Osteocyte (in vitro differentiated cells): ENCODE measurements around the gene FSCN2. TPM values are rescaled to one million over a fixed set of nuclear protein-coding genes. Genes with fewer than 3 reads are reported as not detected.

Experiments
- DNase-seq: peaks from one replicate; pipeline ENCODE4 v3.0.0; 2021; ENCODE audit warnings: mixed read lengths; ENCODE audit not compliant: unreplicated experiment; ENCODE audit errors: extremely low spot score
- H3K27ac Mint-ChIP-seq: one replicate; pipeline ENCODE4 v1.8.0; 2021; ENCODE audit warnings: mild to moderate bottlenecking, mixed read lengths; ENCODE audit not compliant: unreplicated experiment
- H3K27me3 Mint-ChIP-seq: one replicate; pipeline ENCODE4 v1.8.0; 2021; ENCODE audit warnings: mixed read lengths; ENCODE audit not compliant: unreplicated experiment
- H3K36me3 Mint-ChIP-seq: one replicate; pipeline ENCODE4 v1.8.0; 2021; ENCODE audit warnings: mixed read lengths; ENCODE audit not compliant: unreplicated experiment
- H3K4me1 Mint-ChIP-seq: one replicate; pipeline ENCODE4 v1.8.0; 2021; ENCODE audit warnings: mixed read lengths; ENCODE audit not compliant: unreplicated experiment
- H3K4me3 Mint-ChIP-seq: one replicate; pipeline ENCODE4 v1.8.0; 2021; ENCODE audit warnings: mild to moderate bottlenecking, moderate library complexity, mixed read lengths; ENCODE audit not compliant: unreplicated experiment
- H3K9me3 Mint-ChIP-seq: one replicate; pipeline ENCODE4 v1.8.0; 2021; ENCODE audit warnings: mixed read lengths; ENCODE audit not compliant: unreplicated experiment
- total RNA-seq: library from RNA; stranded (reverse); gene quantifications from 2 replicates; pipeline ENCODE4 v1.2.1, GENCODE V29; 2021
- TF ChIP-seq, protein P1 (sequence below): fragments of 200-600 bp; sonication (generic); IDR thresholded peaks from 2 replicates; pipeline ENCODE4 v1.5.0; 2021; ENCODE audit warnings: antibody characterized with exemption, mild to moderate bottlenecking, moderate library complexity

The FSCN2 gene
- total RNA-seq, 1 donor from 2014 or later, result 3.0 TPM

DNA sequence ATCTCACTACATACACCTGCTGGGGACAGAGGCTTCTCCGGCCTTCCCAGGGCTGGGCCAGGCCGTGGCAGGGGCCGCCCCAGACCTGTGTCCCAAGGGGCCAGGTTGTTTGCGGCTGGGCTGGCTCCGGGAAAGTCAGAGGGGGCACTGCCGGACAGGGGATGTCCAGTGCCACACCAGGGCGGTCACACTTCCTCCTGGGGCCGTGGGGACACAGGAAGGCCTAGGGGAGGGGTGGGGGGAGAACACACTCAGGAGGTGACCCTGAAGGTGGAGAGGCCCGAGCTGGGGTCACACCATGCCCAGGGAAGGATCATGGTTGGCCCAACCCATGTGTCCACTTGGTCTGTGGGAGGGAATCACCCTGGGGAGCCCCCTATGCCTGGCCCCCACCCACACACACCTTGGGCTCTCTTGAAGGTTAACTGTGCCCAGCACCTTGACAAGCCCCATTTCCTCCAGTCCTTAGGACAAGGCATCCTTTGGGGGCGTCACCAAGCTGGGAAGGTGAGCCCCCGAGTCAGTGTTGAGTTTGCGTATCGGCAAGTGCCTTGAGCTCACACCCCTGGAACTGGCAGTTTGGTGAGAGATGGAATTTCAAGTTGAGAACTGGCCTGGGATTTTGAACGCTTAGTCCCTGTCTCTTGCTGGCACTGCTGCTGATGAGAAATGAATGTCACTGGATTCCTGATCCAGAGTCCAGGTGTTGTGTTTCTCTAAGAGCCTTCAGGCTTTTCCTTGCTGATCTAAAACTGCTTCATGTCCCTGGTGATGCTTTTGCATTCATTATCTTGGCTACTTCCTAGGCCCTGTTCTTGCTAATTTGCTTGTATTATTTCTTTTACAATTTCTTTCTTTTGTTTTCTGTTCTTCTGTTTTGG lies 7.9 kb upstream of the FSCN2 start:
- Mint-ChIP-seq H3K4me3 (no peak overlapping the region), H3K27ac (no peak overlapping the region), H3K27me3 (no peaks in the 10 kb centered on the region), H3K36me3 (no peaks in the 10 kb centered on the region), H3K9me3 (no peaks in the 10 kb centered on the region), H3K4me1 (peaks cover 41% of the 10 kb centered on the region)
- TF ChIP-seq, protein P1, sequence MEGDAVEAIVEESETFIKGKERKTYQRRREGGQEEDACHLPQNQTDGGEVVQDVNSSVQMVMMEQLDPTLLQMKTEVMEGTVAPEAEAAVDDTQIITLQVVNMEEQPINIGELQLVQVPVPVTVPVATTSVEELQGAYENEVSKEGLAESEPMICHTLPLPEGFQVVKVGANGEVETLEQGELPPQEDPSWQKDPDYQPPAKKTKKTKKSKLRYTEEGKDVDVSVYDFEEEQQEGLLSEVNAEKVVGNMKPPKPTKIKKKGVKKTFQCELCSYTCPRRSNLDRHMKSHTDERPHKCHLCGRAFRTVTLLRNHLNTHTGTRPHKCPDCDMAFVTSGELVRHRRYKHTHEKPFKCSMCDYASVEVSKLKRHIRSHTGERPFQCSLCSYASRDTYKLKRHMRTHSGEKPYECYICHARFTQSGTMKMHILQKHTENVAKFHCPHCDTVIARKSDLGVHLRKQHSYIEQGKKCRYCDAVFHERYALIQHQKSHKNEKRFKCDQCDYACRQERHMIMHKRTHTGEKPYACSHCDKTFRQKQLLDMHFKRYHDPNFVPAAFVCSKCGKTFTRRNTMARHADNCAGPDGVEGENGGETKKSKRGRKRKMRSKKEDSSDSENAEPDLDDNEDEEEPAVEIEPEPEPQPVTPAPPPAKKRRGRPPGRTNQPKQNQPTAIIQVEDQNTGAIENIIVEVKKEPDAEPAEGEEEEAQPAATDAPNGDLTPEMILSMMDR, result no peak
- DNase-seq, result no peak

DNA sequence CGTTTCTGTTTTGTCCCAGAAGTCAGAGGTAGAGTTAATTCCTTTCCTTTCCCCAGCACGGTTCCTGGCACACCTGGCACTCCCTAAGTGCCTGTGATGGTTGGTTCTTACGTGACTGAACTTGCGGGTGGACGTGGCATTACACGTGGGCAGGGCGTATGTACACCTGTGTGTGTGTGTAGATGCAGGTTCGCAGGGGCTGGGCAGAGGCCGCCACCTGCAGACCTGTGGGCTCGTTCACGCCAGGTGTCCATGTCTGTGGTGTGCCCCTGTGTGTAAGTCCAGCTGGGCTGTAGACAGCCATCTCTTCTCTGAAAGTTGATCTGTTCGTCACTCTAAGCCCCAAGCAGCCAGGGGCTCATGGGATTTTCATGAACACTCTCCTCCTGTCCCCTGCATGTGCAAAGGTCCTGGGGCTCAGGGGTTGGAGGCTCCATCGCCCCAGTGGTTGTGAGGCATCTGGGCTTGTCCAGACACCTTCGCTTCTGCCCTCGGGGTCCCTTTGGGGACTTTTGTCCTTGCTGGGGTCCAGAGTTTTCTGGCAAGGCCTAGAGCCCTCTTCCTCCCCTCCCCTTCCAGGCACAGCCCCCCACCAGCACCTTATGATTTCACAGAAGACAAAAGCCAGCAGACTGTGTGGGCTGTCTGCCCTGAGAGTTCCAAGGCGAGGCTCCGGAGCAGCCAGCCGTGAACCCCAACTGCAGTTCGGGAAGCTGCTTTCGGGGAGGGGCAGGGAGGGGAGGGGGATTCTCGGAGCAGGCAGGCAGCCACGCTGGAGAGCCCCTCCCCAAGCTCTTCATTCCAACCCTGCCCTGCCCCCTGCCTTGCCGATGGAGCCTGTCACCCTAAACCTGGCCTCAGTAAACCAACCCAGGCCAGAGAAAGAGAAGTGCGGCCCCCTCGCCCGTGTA lies 5.4 kb upstream of the FSCN2 start:
- no peak overlapping the region for H3K27ac Mint-ChIP-seq
- H3K9me3 Mint-ChIP-seq, result no peaks in the 10 kb centered on the region
- H3K4me1 Mint-ChIP-seq, result peaks cover 22% of the 10 kb centered on the region
- DNase-seq, result no peak
- TF ChIP-seq, protein P1, result no peak
- H3K27me3 Mint-ChIP-seq, result no peaks in the 10 kb centered on the region
- no peaks in the 10 kb centered on the region for H3K36me3 Mint-ChIP-seq
- no peak overlapping the region for H3K4me3 Mint-ChIP-seq

DNA sequence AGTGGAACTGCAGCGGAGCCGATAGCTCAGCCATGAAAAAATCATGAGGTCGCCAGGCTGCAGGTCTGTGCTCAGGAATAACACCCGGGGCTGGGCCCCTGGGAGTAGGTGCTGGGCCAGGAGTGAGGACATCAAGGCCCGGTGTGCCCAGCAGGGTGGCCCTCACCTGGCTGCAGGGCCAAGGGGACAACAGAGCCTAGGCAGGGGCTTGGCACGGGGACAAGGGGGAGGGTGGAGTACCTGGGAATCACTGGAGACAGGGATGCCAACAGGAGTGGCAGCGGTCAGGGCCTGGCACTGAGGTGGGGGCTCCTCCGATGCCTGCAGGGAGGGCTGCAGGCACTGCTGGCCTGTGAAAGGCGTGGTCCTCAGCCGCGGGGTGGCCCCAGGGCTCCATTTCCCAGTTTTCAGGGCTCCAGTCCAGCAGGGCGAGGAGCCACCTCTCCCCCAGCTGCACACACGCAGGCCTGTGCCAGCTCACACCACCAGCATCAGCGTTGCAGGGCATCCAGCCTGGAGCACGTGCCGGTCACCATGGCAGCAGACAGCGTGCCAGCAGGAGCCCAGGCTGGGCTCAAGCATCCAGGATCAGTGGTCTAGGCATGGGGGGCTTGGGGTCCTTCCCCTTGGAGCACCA lies 4.7 kb upstream of the FSCN2 start:
- Mint-ChIP-seq H3K36me3 (no peaks in the 10 kb centered on the region), H3K4me3 (no peak overlapping the region), H3K27me3 (no peaks in the 10 kb centered on the region), H3K9me3 (no peaks in the 10 kb centered on the region), H3K27ac (no peak overlapping the region), H3K4me1 (peaks cover 15% of the 10 kb centered on the region)
- TF ChIP-seq, protein P1, result no peak
- DNase-seq, result no peak

DNA sequence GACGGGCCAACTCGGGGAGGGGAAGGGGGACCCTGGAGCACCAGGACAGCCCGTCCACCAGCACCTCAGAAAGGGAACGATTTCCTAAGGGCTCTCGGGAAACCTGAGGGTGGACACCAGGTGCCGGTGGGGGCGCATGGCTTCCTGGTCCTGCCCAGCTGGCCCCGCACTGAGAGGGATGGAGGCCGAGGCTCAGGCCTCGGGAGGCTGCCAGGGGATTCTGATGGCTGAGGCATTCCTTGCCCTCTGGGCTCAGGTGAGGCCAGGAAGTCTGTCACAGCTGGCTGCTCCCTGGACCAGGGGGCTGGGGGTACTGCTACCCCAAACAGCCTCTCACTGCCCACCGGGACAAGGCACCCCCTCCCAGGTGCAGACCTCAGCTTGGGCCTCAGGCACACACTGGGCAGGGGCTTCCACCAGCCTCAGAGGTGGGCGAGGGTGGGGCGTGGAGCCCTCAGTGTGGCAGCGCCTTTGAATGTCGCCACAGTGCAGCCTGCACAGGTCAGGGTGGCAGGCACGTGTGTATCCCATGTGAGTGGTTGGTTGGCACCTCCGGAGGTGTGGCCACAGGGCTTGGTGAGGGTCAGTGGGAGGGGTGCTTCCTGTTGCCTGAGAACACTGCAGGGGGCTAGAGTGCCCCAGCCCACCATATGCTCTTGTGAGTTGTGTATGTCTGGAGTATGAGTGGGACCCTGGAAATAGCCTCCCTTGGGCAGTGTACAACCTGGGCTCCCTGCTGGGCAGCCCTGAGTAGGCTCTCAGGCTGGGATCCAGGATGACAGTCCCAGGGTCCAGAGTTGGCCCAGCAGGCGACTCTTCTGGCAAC lies 3.9 kb upstream of the FSCN2 start:
- H3K4me3 Mint-ChIP-seq, result no peak overlapping the region
- peaks cover 13% of the 10 kb centered on the region for H3K4me1 Mint-ChIP-seq
- TF ChIP-seq, protein P1, result no peak
- H3K27ac Mint-ChIP-seq, result no peak overlapping the region
- no peaks in the 10 kb centered on the region for H3K27me3 Mint-ChIP-seq
- H3K9me3 Mint-ChIP-seq, result no peaks in the 10 kb centered on the region
- no peaks in the 10 kb centered on the region for H3K36me3 Mint-ChIP-seq
- DNase-seq, result no peak
